SW 1271 (cell line): ENCODE results near the gene C12orf57.

Experiments used
- DNase-seq, 2 experiments: peaks; one replicate each; lab custom pipeline; 2025; lab: John Stamatoyannopoulos, UW

Gene C12orf57

GRCh38 chr12:6917491-6918231, 26.2 kb upstream of the C12orf57 start:
- no peak for DNase-seq

GRCh38 chr12:6919588-6919987, 24.2 kb upstream of the C12orf57 start:
- no peak for DNase-seq

- DNase-seq, result no peak
These were observed 22.3 kb upstream of the C12orf57 start for GRCh38 chr12:6921539-6921938.

- DNase-seq, result no peak
These were observed 21.6 kb upstream of the C12orf57 start for GRCh38 chr12:6921996-6922946.

GRCh38 chr12:6923003-6923732, 20.7 kb upstream of the C12orf57 start:
- no peak for DNase-seq

- DNase-seq, result no peak
These were observed 20.0 kb upstream of the C12orf57 start for GRCh38 chr12:6923851-6924250.

GRCh38 chr12:6925239-6925539, 18.6 kb upstream of the C12orf57 start:
- DNase-seq, result no peak

- peak; percentile 59 to 88 for DNase-seq
These were observed 18.1 kb upstream of the C12orf57 start for GRCh38 chr12:6925540-6926279.

- peak in 1 of 2 experiments; percentile 68 for DNase-seq
These were observed 16.3 kb upstream of the C12orf57 start, which contains the start of gene ATN1 for GRCh38 chr12:6927379-6928021. Gene ATN1 (plus strand): TSS chr12:6927959. CDS start chr12:6934002, 6,043 bp downstream.

GRCh38 chr12:6928022-6928702, 15.7 kb upstream of the C12orf57 start:
- no peak for DNase-seq

GRCh38 chr12:6928703-6929407, 15.0 kb upstream of the C12orf57 start:
- DNase-seq, result no peak

GRCh38 chr12:6929466-6930452, 14.1 kb upstream of the C12orf57 start:
- DNase-seq, result no peak

GRCh38 chr12:6932766-6933165, 11.1 kb upstream of the C12orf57 start:
- DNase-seq, result no peak

GRCh38 chr12:6934110-6934509, 9.7 kb upstream of the C12orf57 start:
- DNase-seq, result peak in 1 of 2 experiments; percentile 52

- no peak for DNase-seq
These were observed 8.2 kb upstream of the C12orf57 start for GRCh38 chr12:6935371-6936193.

- no peak for DNase-seq
These were observed 7.6 kb upstream of the C12orf57 start for GRCh38 chr12:6936194-6936635.

GRCh38 chr12:6936636-6937480, 7.0 kb upstream of the C12orf57 start:
- no peak for DNase-seq
